D341Med (cell line): ENCODE data around the gene LRRC42.

ENCODE experiments used
- DNase-seq: peaks from one replicate; pipeline ENCODE4 v3.0.0; 2012; ENCODE audit warnings: low spot score

The LRRC42 gene

DNA sequence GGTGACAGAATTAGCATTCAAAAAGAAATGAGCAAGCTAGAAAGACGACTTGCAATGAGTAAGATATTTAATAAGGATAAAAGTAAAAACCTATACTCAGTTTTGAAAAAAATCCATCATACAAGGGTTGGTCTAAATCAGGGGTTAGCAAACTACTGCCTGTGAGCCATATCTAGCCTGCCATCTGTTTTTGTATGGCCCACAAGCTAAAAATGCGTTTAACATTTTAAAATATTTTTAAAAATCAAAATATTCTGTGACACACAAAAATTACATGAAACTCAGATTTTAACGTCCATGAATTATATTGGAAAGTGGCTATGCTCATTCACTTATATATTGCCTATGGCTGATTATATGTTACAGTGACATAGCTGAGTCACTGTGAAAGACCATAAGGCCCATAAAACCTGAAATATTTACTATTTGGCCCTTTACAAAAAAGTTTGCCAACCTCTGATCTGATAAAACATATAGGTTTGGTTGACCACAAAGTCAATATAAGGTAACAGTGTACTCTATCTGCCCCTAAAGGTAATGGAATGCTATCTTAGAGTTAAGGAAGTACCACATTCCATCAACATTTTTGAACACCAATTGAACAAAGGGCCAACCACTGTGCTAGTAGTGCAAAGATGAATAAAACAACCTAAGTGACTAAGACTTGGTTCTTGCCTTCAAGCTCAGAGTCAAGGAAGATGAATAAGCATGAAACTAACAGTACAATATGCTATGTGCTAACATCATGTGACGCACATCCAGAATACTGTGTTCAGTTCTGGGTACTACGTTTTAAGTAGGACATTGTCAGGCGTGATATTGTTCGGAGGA is 3.8 kb upstream of the LRRC42 start:
- DNase-seq: no peak

GRCh38 chr1:53943090-53943489 is 3.1 kb upstream of the LRRC42 start:
- DNase-seq: no peak

DNA sequence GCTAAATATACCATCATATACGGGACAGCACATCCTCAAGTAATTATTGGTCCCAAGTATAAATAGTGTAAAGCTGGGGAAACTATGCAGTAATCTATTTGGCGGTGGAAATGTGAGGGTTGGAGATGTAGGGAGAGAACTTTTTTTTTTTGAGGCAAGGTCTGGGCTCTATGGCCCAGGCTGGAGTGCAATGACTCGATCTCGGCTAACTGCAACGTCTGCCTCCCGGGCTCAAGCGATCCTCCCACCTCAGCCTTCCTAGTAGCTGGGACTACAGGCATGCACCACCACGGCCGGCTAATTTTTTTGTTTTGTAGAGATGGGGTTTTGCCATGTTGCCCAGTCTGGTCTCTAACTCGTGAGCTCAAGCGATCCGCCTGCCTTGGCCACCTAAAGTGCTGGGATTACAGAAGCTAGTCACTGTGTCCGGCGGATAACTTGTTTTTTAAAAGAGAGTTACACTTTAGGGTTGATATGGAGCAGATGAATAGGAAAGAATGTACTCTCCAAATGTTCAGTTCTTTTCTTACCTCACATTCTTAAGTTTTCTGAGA is 2.6 kb upstream of the LRRC42 start:
- no peak for DNase-seq

- no peak for DNase-seq
These were observed 1.5 kb upstream of the LRRC42 start for GRCh38 chr1:53944469-53945182.

- DNase-seq: no peak
These were observed 1.0 kb upstream of the LRRC42 start for GRCh38 chr1:53945183-53945432.

- peak; percentile 94 for DNase-seq
These were observed 508 bp upstream of the LRRC42 start, which contains the start of gene IFT25 for GRCh38 chr1:53945433-53946251. IFT25 (minus strand) TSS chr1:53945699; CDS start chr1:53940082, 5,617 bp downstream.

- no peak for DNase-seq
These were observed 1.2 kb downstream of the LRRC42 start for GRCh38 chr1:53947172-53947907.

DNA sequence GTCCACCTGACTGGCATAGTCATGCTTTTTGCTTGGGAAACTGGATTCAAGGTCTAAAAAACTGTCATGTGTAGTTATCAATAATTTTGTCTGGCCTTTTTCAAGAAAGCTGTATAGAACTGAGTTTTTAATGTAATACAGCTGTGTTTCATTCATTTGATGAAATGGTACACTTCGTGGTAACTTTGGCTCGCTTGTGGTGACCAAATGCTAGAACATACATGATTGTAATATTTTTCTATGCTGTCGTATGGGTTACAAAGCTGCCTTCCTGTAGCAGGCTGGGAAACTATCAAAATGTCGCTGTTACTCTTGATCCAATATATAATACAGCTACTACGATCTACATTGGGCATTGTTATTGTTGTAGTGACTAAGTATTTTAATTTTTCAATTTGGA is 2.1 kb downstream of the LRRC42 start:
- DNase-seq: no peak

GRCh38 chr1:53949023-53949990 is 3.2 kb downstream of the LRRC42 start:
- peak; percentile 57 for DNase-seq

GRCh38 chr1:53951697-53952096 is 5.5 kb downstream of the LRRC42 start:
- DNase-seq: no peak

- DNase-seq: no peak
These were observed 8.0 kb downstream of the LRRC42 start for GRCh38 chr1:53954128-53954527.

GRCh38 chr1:53956308-53957168 is 10.4 kb downstream of the LRRC42 start:
- DNase-seq: peak; percentile 62

- DNase-seq: peak; percentile 38
These were observed 11.2 kb downstream of the LRRC42 start for GRCh38 chr1:53957194-53957818.

DNA sequence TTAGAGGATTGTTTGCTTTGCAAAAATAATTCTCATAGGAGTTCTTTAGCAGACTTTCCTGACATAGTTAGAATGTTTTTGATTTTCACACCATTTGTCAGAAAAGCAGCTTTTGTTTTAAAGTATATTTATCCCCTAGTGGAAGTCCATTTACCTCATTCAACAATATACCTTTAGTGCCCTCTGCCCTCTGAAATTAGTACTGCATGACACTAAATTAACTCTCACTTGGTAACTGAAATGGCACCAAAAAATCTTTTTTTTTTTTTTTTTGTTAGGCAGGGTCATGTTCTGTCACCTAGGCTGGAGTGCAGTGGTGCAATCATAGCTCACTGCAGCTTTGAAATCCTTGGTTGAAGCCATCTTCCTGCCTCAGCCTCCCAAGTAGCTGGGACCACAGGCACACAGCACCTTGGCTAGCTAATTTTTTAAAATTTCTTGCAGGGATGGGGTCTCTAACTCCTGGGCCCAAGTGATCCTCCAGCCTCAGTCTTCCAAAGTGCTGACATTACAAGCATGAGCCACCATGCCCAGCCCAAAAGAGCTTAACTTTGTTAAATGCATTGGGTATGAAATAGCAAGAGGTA is 13.6 kb downstream of the LRRC42 start:
- no peak for DNase-seq

- no peak for DNase-seq
These were observed 16.2 kb downstream of the LRRC42 start for GRCh38 chr1:53962395-53962794.

GRCh38 chr1:53963460-53963859 is 17.3 kb downstream of the LRRC42 start:
- DNase-seq: no peak

GRCh38 chr1:53964109-53964508 is 18.0 kb downstream of the LRRC42 start:
- no peak for DNase-seq

DNA sequence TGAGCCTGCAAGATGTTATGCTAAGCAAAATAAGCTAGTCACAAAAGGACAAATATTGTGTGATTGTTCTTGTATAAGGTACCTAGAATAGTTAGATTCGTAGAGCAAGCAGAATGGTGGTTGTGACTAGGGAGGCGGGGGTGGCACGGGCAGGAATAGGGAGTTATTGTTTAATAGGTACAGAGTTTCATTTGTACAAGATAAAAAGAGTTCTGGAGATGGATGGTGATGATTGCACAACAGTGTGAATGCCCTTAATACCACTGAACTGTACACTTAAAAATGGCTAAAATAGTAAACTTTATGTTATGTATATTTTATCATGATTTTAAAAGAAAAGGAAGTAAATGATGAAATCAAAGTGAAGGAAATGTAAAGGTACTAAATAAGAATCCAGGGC is 20.6 kb downstream of the LRRC42 start:
- no peak for DNase-seq
